Measurements from ENCODE around the gene VIP.

Gene VIP

GRCh38 chr6:152783217-152783878 lies 32.8 kb downstream of the VIP start:
- DNase-seq (ENCODE audit: low read depth), result no peak

DNA sequence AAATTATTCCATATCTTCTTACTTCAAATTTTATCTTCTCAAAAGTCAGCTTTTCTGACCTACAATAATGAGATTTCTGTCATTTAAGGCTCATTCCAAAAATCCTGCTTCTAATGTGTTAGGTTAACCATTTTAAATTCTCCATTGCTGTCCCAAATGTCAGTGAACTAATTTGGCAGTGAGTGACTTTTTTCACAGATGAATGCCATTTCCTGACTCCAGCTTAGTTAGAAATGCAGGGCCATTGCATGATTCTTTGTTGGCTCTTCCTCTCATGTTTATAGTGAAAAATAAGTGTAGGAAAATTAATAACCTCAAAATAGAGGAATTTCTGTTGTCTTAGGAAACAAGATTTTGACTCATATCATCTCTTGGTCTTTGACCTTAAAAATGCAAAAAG lies 44.1 kb downstream of the VIP start:
- DNase-seq (ENCODE audit: low read depth), result no peak

DNA sequence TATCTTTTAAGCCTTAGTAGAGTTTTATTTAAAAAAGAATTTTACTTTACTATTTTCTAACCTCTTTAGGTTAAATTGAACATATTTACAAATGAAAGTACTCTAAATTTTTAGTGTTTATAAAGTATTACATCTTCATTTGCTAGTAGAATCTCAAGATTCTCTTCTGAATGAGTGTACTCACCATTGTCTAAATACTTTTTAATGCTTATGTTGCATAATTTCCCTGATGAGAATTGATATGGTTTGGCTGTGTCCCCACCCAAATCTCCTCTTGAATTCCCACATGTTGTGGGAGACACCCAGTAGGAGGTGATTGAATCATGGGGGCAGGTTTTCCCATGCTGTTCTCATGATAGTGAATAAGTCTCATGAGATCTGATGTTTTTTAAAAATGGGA lies 53.6 kb downstream of the VIP start:
- DNase-seq (ENCODE audit: low read depth), result no peak

All from GM04504 (cell line).